OCI-LY3 (cell line): ENCODE data around the gene CRAMP1.

Experiments used
- EZH2phosphoT487 ChIP-seq: fragments of 200-600 bp; shearing (Covaris generic); IDR thresholded peaks from 2 replicates; pipeline ENCODE4 v1.6.1; 2018; ENCODE audit warnings: antibody characterized with exemption, mixed run types, low read depth
- TF ChIP-seq, protein P1 (sequence below): fragments of 200-600, 300-600 bp; sonication (generic); IDR thresholded peaks from 2 replicates; pipeline ENCODE4 v1.5.1; 2014; ENCODE audit warnings: antibody characterized with exemption, low read length, low read depth

DNA sequence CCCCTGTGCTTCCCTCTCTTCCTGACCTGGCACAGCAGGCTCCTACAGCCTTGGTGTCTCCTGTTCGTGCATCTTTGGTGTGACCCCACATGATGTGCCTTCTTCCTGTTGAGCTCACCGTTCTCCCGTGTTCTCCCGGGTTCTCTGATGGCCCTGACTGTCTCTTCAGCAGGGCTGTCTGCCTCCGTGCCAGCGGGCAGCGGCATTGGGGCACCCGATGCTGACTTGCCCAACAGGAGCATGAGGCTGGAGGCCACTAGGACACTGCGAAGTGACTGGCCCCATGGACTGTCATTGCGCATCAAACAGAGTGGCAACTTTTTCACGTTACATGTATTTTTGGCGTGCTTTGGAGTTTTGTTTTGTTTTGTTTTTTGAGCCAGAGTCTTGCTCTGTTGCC, 22.4 kb downstream of the CRAMP1 start:
- TF ChIP-seq, protein P1, sequence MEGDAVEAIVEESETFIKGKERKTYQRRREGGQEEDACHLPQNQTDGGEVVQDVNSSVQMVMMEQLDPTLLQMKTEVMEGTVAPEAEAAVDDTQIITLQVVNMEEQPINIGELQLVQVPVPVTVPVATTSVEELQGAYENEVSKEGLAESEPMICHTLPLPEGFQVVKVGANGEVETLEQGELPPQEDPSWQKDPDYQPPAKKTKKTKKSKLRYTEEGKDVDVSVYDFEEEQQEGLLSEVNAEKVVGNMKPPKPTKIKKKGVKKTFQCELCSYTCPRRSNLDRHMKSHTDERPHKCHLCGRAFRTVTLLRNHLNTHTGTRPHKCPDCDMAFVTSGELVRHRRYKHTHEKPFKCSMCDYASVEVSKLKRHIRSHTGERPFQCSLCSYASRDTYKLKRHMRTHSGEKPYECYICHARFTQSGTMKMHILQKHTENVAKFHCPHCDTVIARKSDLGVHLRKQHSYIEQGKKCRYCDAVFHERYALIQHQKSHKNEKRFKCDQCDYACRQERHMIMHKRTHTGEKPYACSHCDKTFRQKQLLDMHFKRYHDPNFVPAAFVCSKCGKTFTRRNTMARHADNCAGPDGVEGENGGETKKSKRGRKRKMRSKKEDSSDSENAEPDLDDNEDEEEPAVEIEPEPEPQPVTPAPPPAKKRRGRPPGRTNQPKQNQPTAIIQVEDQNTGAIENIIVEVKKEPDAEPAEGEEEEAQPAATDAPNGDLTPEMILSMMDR = no peak
- TF ChIP-seq EZH2phosphoT487 = no peak
